B cell (primary cell): ENCODE results near the gene TOPAZ1. TPM values are rescaled to one million over a fixed set of nuclear protein-coding genes. Genes with fewer than 3 reads are reported as not detected.

Experiments used
- ATAC-seq: fragments of 200-7000 bp; cut with Tn5 transposase; one replicate; pipeline ENCODE4 v1.10.0; 2021; ENCODE audit warnings: low read depth, mild to moderate bottlenecking, moderate number of reproducible peaks, moderate library complexity
- CTCF ChIA-PET: fragments of 350-600 bp; sonication (Branson Sonifier 250); formaldehyde crosslinking; loops from one replicate; lab custom pipeline; 2021; ENCODE audit warnings: antibody characterized with exemption, inconsistent platforms; lab: Charles Lee
- POLR2A ChIA-PET: fragments of 350-600 bp; sonication (Branson Sonifier 250); formaldehyde crosslinking; loops from one replicate; lab custom pipeline; 2021; ENCODE audit warnings: antibody characterized with exemption; lab: Charles Lee
- DNase-seq: peaks from one replicate; pipeline ENCODE4 v3.0.0; 2013
- H2AFZ ChIP-seq: 2 replicates; pipeline ENCODE4 v1.6.1; 2012; ENCODE audit warnings: mild to moderate bottlenecking, low read depth, low read length; ENCODE audit not compliant: insufficient read depth, poor library complexity, severe bottlenecking
- H3K27ac ChIP-seq, 2 donors: 1 replicate in 1 of 2; 2 replicates in 1 of 2; pipeline ENCODE4 v1.5.1; 2012 to 2013; ENCODE audit warnings: low read length in 2 of 2, mild to moderate bottlenecking in 2 of 2, moderate library complexity in 1 of 2
- H3K27me3 ChIP-seq, 4 experiments: fragments of 200-600 bp in 1 of 4; sonication (generic) in 1 of 4; replicated peaks in 1 of 4; 1 replicate in 2 of 4; 2 replicates in 2 of 4; pipeline versions ENCODE4 v1.6.1 to v1.7.0; 2013 to 2016; ENCODE audit warnings: low read length in 3 of 4, mild to moderate bottlenecking in 2 of 4, mixed read lengths in 1 of 4, moderate library complexity in 1 of 4; ENCODE audit not compliant: insufficient read depth in 4 of 4, control insufficient read depth in 3 of 4; ENCODE audit errors: control extremely low read depth in 1 of 4
- H3K36me3 ChIP-seq, 2 experiments: replicated peaks in 1 of 2; 1 replicate in 1 of 2; 2 replicates in 1 of 2; pipeline versions ENCODE4 v1.6.1 to v1.7.1; 2013; ENCODE audit warnings: low read length in 1 of 2; ENCODE audit not compliant: insufficient read depth in 2 of 2, control insufficient read depth in 1 of 2; ENCODE audit errors: control extremely low read depth in 1 of 2, extremely low read depth in 1 of 2
- H3K4me1 ChIP-seq, 2 donors: fragments of 200-600 bp in 1 of 2; sonication (generic) in 1 of 2; 1 replicate in 1 of 2; 2 replicates in 1 of 2; pipeline versions ENCODE4 v1.5.1 to v1.6.1; 2013 to 2017; ENCODE audit warnings: low read length in 2 of 2; ENCODE audit not compliant: control insufficient read depth in 2 of 2, insufficient read depth in 2 of 2
- H3K4me2 ChIP-seq: replicated peaks from 2 replicates; pipeline ENCODE3; 2012; ENCODE audit warnings: mild to moderate bottlenecking, low read depth, low read length; ENCODE audit not compliant: poor library complexity, severe bottlenecking
- H3K4me3 ChIP-seq, 5 experiments: fragments of 200-600 bp in 1 of 5; sonication (generic) in 1 of 5; 1 replicate in 3 of 5; 2 replicates in 2 of 5; pipeline versions ENCODE4 v1.5.1 to v1.7.0; 2011 to 2016; ENCODE audit warnings: low read length in 4 of 5, mild to moderate bottlenecking in 4 of 5, low read depth in 2 of 5, control low read depth in 1 of 5, moderate library complexity in 1 of 5; ENCODE audit not compliant: insufficient read depth in 1 of 5; ENCODE audit errors: control extremely low read depth in 1 of 5, extremely low read depth in 1 of 5
- H3K79me2 ChIP-seq: fragments of 200-600 bp; sonication (generic); one replicate; pipeline ENCODE4 v1.6.0; 2016; ENCODE audit warnings: low read length; ENCODE audit not compliant: control insufficient read depth, insufficient read depth
- H3K9ac ChIP-seq: fragments of 200-600 bp; sonication (generic); 2 replicates; pipeline ENCODE4 v1.6.1; 2017; ENCODE audit warnings: mild to moderate bottlenecking, low read length, moderate library complexity
- H3K9me3 ChIP-seq, 3 donors: one replicate each; pipeline versions ENCODE4 v1.6.1 to v1.7.1; 2013; ENCODE audit warnings: low read length in 2 of 3; ENCODE audit not compliant: control insufficient read depth in 2 of 3, insufficient read depth in 1 of 3; ENCODE audit errors: control extremely low read depth in 1 of 3
- H4K20me1 ChIP-seq: 2 replicates; pipeline ENCODE4 v1.6.0; 2012; ENCODE audit warnings: mild to moderate bottlenecking, low read length; ENCODE audit not compliant: insufficient read depth, control insufficient read depth, poor library complexity, severe bottlenecking
- H3K27ac Mint-ChIP-seq: one replicate; pipeline ENCODE4 v1.8.0; 2021; ENCODE audit warnings: mixed read lengths
- H3K27me3 Mint-ChIP-seq: one replicate; pipeline ENCODE4 v1.8.0; 2021; ENCODE audit warnings: mixed read lengths
- H3K4me1 Mint-ChIP-seq: one replicate; pipeline ENCODE4 v1.8.0; 2021; ENCODE audit warnings: mixed read lengths
- H3K4me3 Mint-ChIP-seq: one replicate; pipeline ENCODE4 v1.8.0; 2021; ENCODE audit warnings: mixed read lengths
- H3K9me3 Mint-ChIP-seq: one replicate; pipeline ENCODE4 v1.8.0; 2022; ENCODE audit warnings: mixed read lengths; ENCODE audit not compliant: insufficient read depth
- EZH2 ChIP-seq: IDR thresholded peaks from 2 replicates; pipeline ENCODE4 v1.6.1; 2012; ENCODE audit warnings: borderline replicate concordance, low read depth, mild to moderate bottlenecking, moderate library complexity, low read length; ENCODE audit not compliant: insufficient read depth, poor library complexity, severe bottlenecking
- WGBS: methylation state at CpG from one replicate; pipeline ENCODE4 v1.1.5; 2013; ENCODE audit warnings: missing lambda C conversion rate; ENCODE audit not compliant: insufficient coverage; 5-methylcytosine and 5-hydroxymethylcytosine counted together
- intact Hi-C: fragments of 100-400 bp; cut with micrococcal nuclease; formaldehyde crosslinking; loops from one replicate; pipeline ENCODE4 v1.10.0; 2022
- polyA plus RNA-seq: library from polyadenylated mRNA; depleted of rRNA; stranded (reverse); fragments of >200 nt; gene quantifications from 2 replicates; pipeline ENCODE4 v1.2.3, GENCODE V29; 2012
- total RNA-seq, 2 donors: library from RNA; stranded (reverse); fragments of 120-200 nt in 1 of 2; gene quantifications; 1 replicate in 1 of 2; 2 replicates in 1 of 2; pipeline versions ENCODE4 v1.2.3 to v1.2.4, GENCODE V29; 2013 to 2022
- TF ChIP-seq, protein P1 (sequence below): fragments of 200-600 bp; IDR thresholded peaks from one replicate; pipeline ENCODE4 v1.8.0; 2022; ENCODE audit warnings: antibody characterized with exemption, mild to moderate bottlenecking

TOPAZ1 gene
- total and polyA plus RNA-seq, 2 donors (not counting 1 experiment from before 2014, with no cell fraction given): not detected

- ChIA-PET CTCF (interaction anchor here (0.8 to 1.1 kb wide), 2 partner anchors 8 to 328 kb away, joined by 3 read pairs; no protein-coding TSS in a partner anchor), POLR2A (no interaction called here)
- no peaks in the 10 kb centered on the region for H3K79me2 ChIP-seq
- H3K9ac ChIP-seq: no peak overlapping the region
- H2AFZ ChIP-seq: no peak overlapping the region
- no peak overlapping the region for H3K4me3 Mint-ChIP-seq
- H3K27me3 ChIP-seq: peaks cover 0 to 5% (median 2%) of the 10 kb centered on the region in 4 experiments
- no peak overlapping the region for H3K4me2 ChIP-seq
- no peak overlapping the region for H3K4me3 ChIP-seq
- ATAC-seq (no peak), DNase-seq (no peak)
- no peaks in the 10 kb centered on the region for H4K20me1 ChIP-seq
- no peaks in the 10 kb centered on the region for H3K4me1 ChIP-seq
- intact Hi-C loops: no loop called here
- H3K9me3 Mint-ChIP-seq: no peaks in the 10 kb centered on the region
- TF ChIP-seq EZH2: no peak
- TF ChIP-seq, protein P1, sequence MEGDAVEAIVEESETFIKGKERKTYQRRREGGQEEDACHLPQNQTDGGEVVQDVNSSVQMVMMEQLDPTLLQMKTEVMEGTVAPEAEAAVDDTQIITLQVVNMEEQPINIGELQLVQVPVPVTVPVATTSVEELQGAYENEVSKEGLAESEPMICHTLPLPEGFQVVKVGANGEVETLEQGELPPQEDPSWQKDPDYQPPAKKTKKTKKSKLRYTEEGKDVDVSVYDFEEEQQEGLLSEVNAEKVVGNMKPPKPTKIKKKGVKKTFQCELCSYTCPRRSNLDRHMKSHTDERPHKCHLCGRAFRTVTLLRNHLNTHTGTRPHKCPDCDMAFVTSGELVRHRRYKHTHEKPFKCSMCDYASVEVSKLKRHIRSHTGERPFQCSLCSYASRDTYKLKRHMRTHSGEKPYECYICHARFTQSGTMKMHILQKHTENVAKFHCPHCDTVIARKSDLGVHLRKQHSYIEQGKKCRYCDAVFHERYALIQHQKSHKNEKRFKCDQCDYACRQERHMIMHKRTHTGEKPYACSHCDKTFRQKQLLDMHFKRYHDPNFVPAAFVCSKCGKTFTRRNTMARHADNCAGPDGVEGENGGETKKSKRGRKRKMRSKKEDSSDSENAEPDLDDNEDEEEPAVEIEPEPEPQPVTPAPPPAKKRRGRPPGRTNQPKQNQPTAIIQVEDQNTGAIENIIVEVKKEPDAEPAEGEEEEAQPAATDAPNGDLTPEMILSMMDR: no peak
- WGBS: 87% methylated on average over 4 of the region's 4 CpGs
- no peak overlapping the region for H3K27ac ChIP-seq
- H3K27me3 Mint-ChIP-seq: peaks cover 34% of the 10 kb centered on the region
- no peak overlapping the region for H3K27ac Mint-ChIP-seq
- H3K36me3 ChIP-seq: no peaks in the 10 kb centered on the region
- H3K9me3 ChIP-seq: no peaks in the 10 kb centered on the region
- no peaks in the 10 kb centered on the region for H3K4me1 Mint-ChIP-seq
These were observed 35.4 kb upstream of the TOPAZ1 start for GRCh38 chr3:44206261-44206660.

DNA sequence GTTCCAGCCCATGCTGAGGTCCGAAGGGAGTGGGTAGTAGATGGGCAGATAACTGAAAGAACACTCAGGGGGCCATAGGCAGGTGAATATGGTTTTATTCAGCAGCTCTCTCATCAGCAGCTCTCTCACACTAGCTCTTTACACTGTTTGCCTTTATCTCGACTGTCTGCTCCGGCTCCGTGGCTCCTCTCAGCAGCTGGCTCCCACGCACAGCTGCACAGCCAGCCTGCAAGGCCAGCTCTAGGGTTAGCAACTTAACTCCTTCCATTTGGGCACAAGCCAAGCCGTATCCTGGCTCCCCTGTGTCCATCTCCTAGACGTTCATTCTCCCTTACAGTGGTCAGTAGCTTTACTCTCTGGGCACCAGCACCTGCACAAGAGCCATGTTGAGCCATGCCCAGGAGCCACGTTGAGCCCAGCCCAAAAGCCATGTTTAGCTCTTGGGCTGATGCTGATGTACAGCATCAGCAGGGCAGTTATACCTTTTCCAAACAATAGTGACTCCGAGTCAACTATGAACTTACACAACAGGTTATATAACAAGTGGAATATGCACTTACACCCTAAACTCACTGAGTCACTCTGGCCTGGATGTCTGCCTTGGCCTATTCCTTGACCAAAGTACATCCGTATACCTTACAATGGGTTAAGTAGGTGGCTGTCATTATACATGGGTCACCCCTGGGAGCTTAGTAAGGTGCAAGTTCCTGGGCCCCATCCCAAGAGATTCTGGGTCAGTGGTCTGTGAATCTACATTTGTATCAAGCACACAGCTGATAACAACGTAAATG lies 34.6 kb upstream of the TOPAZ1 start:
- intact Hi-C loops: no loop called here
- Mint-ChIP-seq H3K27ac (no peak overlapping the region), H3K4me3 (no peak overlapping the region), H3K4me1 (no peaks in the 10 kb centered on the region), H3K27me3 (peaks cover 35% of the 10 kb centered on the region), H3K9me3 (no peaks in the 10 kb centered on the region)
- Histone ChIP-seq H3K36me3 (no peaks in the 10 kb centered on the region), H2AFZ (no peak overlapping the region), H3K27ac (no peak overlapping the region), H4K20me1 (no peaks in the 10 kb centered on the region), H3K27me3 (peaks cover 0 to 5% (median 2%) of the 10 kb centered on the region in 4 experiments), H3K79me2 (no peaks in the 10 kb centered on the region), H3K4me2 (no peak overlapping the region), H3K9ac (no peak overlapping the region), H3K9me3 (no peaks in the 10 kb centered on the region), H3K4me1 (no peaks in the 10 kb centered on the region), H3K4me3 (no peak overlapping the region)
- no peak for TF ChIP-seq EZH2
- TF ChIP-seq, protein P1: no peak
- CTCF ChIA-PET: interaction anchor here (0.8 to 1.1 kb wide), 2 partner anchors 8 to 328 kb away, joined by 3 read pairs; no protein-coding TSS in a partner anchor
- ATAC-seq (no peak), DNase-seq (no peak)
- 93% methylated on average over 9 of the region's 11 CpGs for WGBS
- POLR2A ChIA-PET: no interaction called here
